SH-SY5Y (cell line): ENCODE measurements around the gene SLX4IP.

Experiments
- GATA2 ChIP-seq: IDR thresholded peaks from 2 replicates; pipeline ENCODE4 v1.6.1; 2011; ENCODE audit warnings: mild to moderate bottlenecking, low read depth, low read length
- GATA3 ChIP-seq: IDR thresholded peaks from 2 replicates; pipeline ENCODE4 v1.6.1; 2011; ENCODE audit warnings: low read depth, mild to moderate bottlenecking, low read length, moderate library complexity

- TF ChIP-seq GATA2 (no peak), GATA3 (no peak)
These were observed 207.9 kb downstream of the SLX4IP start for GRCh38 chr20:10642856-10643559.
